IMR-90 (cell line): ENCODE data around the gene NDUFS7. TPM values are rescaled to one million over a fixed set of nuclear protein-coding genes. Genes with fewer than 3 reads are reported as not detected.

Source experiments
- ATAC-seq: fragments of 200-7000 bp; cut with Tn5 transposase; 2 replicates; pipeline ENCODE4 v1.9.1; 2020; ENCODE audit warnings: low read depth, mild to moderate bottlenecking, moderate library complexity
- BruUV-seq: library from RNA; stranded (reverse); fragments of 400-500 nt; replicated peaks from 2 replicates; lab custom pipeline; 2021; lab: Mats Ljungman, UMichigan
- CTCF ChIA-PET: fragments of 300-600 bp; formaldehyde crosslinking; extraction: SDS; loops from one replicate; lab custom pipeline; 2021; ENCODE audit warnings: antibody characterized with exemption; lab: Yijun Ruan, JAX
- POLR2A ChIA-PET: fragments of 300-600 bp; sonication (Branson Sonifier 250); formaldehyde crosslinking; loops from one replicate; lab custom pipeline; 2022; ENCODE audit warnings: antibody characterized with exemption; ENCODE audit not compliant: unreplicated experiment; lab: Charles Lee
- DNase-seq: peaks from one replicate; pipeline ENCODE4 v3.0.0; 2013
- H2AFZ ChIP-seq: replicated peaks from 2 replicates; pipeline ENCODE3; 2013; ENCODE audit warnings: low read length, mild to moderate bottlenecking; ENCODE audit not compliant: poor library complexity
- H2AK5ac ChIP-seq: 2 replicates; pipeline ENCODE4 v1.6.1; 2013; ENCODE audit warnings: low read depth, low read length, inconsistent platforms
- H2AK9ac ChIP-seq: replicated peaks from 2 replicates; pipeline ENCODE3; 2013; ENCODE audit warnings: mild to moderate bottlenecking, low read depth, low read length, moderate library complexity; ENCODE audit not compliant: poor library complexity
- H2BK120ac ChIP-seq: 2 replicates; pipeline ENCODE4 v1.6.1; 2013; ENCODE audit warnings: low read depth, low read length, inconsistent platforms
- H2BK15ac ChIP-seq: 3 replicates; pipeline ENCODE4 v1.6.1; 2013; ENCODE audit warnings: low read depth, low read length, inconsistent platforms
- H2BK20ac ChIP-seq: 2 replicates; pipeline ENCODE4 v1.6.1; 2013; ENCODE audit warnings: low read depth, mild to moderate bottlenecking, inconsistent platforms, low read length, moderate library complexity
- H2BK5ac ChIP-seq: 2 replicates; pipeline ENCODE4 v1.6.1; 2013; ENCODE audit warnings: mild to moderate bottlenecking, low read depth, low read length, inconsistent platforms; ENCODE audit not compliant: poor library complexity, severe bottlenecking
- H3K14ac ChIP-seq: replicated peaks from 2 replicates; pipeline ENCODE4 v1.6.1; 2013; ENCODE audit warnings: low read depth, low read length, inconsistent platforms
- H3K18ac ChIP-seq: 2 replicates; pipeline ENCODE4 v1.6.1; 2013; ENCODE audit warnings: low read depth, low read length, control low read depth
- H3K23ac ChIP-seq: 2 replicates; pipeline ENCODE4 v1.6.1; 2013; ENCODE audit warnings: low read depth, low read length, inconsistent platforms
- H3K27ac ChIP-seq: 2 replicates; pipeline ENCODE4 v1.5.1; 2013; ENCODE audit warnings: mild to moderate bottlenecking, control low read depth, low read length; ENCODE audit not compliant: insufficient read depth
- H3K27me3 ChIP-seq: 2 replicates; pipeline ENCODE4 v1.6.1; 2013; ENCODE audit warnings: low read length; ENCODE audit not compliant: control insufficient read depth, insufficient read depth
- H3K36me3 ChIP-seq: 2 replicates; pipeline ENCODE4 v1.6.1; 2013; ENCODE audit warnings: low read length, mixed read lengths; ENCODE audit not compliant: control insufficient read depth, insufficient read depth
- H3K4ac ChIP-seq: 2 replicates; pipeline ENCODE4 v1.6.1; 2013; ENCODE audit warnings: low read depth, low read length, inconsistent platforms
- H3K4me1 ChIP-seq: 2 replicates; pipeline ENCODE4 v1.6.1; 2013; ENCODE audit warnings: low read length, mixed read lengths; ENCODE audit not compliant: control insufficient read depth, insufficient read depth
- H3K4me2 ChIP-seq: 2 replicates; pipeline ENCODE4 v1.6.1; 2013; ENCODE audit warnings: low read depth, mild to moderate bottlenecking, control low read depth, low read length, moderate library complexity
- H3K4me3 ChIP-seq: 2 replicates; pipeline ENCODE4 v1.5.1; 2013; ENCODE audit warnings: low read depth, mild to moderate bottlenecking, control low read depth, low read length, moderate library complexity; ENCODE audit not compliant: insufficient read depth
- H3K56ac ChIP-seq: 2 replicates; pipeline ENCODE4 v1.6.1; 2013; ENCODE audit warnings: low read length, inconsistent platforms; ENCODE audit not compliant: insufficient read depth; ENCODE audit errors: extremely low read depth
- H3K79me1 ChIP-seq, 2 experiments: 2 replicates each; pipeline ENCODE4 v1.6.1; 2013; ENCODE audit warnings: low read length in 2 of 2, inconsistent platforms in 1 of 2, low read depth in 1 of 2
- H3K9ac ChIP-seq: 2 replicates; pipeline ENCODE4 v1.6.1; 2013; ENCODE audit warnings: low read depth, low read length, control low read depth
- H3K9me1 ChIP-seq: 2 replicates; pipeline ENCODE4 v1.6.1; 2013; ENCODE audit warnings: low read length, inconsistent platforms; ENCODE audit not compliant: insufficient read depth
- H3K9me3 ChIP-seq: 2 replicates; pipeline ENCODE4 v1.6.1; 2013; ENCODE audit warnings: low read length; ENCODE audit not compliant: control insufficient read depth, insufficient read depth
- H4K20me1 ChIP-seq: 2 replicates; pipeline ENCODE4 v1.6.1; 2013; ENCODE audit warnings: low read length, inconsistent platforms; ENCODE audit not compliant: insufficient read depth
- H4K5ac ChIP-seq: 2 replicates; pipeline ENCODE4 v1.6.1; 2013; ENCODE audit warnings: mild to moderate bottlenecking, low read depth, low read length, control low read depth
- H4K8ac ChIP-seq, 2 experiments: 2 replicates each; pipeline ENCODE4 v1.6.1; 2013; ENCODE audit warnings: low read depth in 2 of 2, low read length in 2 of 2, control low read depth in 1 of 2, inconsistent platforms in 1 of 2
- H4K91ac ChIP-seq: 2 replicates; pipeline ENCODE4 v1.6.1; 2013; ENCODE audit warnings: low read depth, low read length, inconsistent platforms; ENCODE audit not compliant: insufficient read depth
- BHLHE40 ChIP-seq: fragments of 150-350 bp; IDR thresholded peaks from 2 replicates; pipeline ENCODE4 v1.6.1; 2016; ENCODE audit warnings: mild to moderate bottlenecking, low read depth, low read length
- CEBPB ChIP-seq: IDR thresholded peaks from 2 replicates; pipeline ENCODE4 v1.6.1; 2012; ENCODE audit warnings: low read depth, low read length, improper control_type of control experiment
- CHD1 ChIP-seq: IDR thresholded peaks from 2 replicates; pipeline ENCODE4 v1.6.1; 2012; ENCODE audit warnings: low read depth, low read length, improper control_type of control experiment
- FOS ChIP-seq: fragments of 150-350 bp; IDR thresholded peaks from 2 replicates; pipeline ENCODE4 v1.6.1; 2016; ENCODE audit warnings: low read depth, low read length
- MAZ ChIP-seq: IDR thresholded peaks from 2 replicates; pipeline ENCODE4 v1.6.1; 2012; ENCODE audit warnings: low read depth, mild to moderate bottlenecking, low read length, improper control_type of control experiment, moderate library complexity, borderline replicate concordance
- MXI1 ChIP-seq: IDR thresholded peaks from 2 replicates; pipeline ENCODE4 v1.6.1; 2012; ENCODE audit warnings: low read depth, mild to moderate bottlenecking, low read length, moderate library complexity, borderline replicate concordance
- NFE2L2 ChIP-seq: fragments of 150-350 bp; IDR thresholded peaks from 2 replicates; pipeline ENCODE4 v1.6.1; 2016; ENCODE audit warnings: low read depth, mild to moderate bottlenecking, low read length
- POLR2A ChIP-seq: IDR thresholded peaks from 2 replicates; pipeline ENCODE4 v1.6.1; 2012; ENCODE audit warnings: mild to moderate bottlenecking, low read depth, low read length
- RAD21 ChIP-seq: IDR thresholded peaks from 2 replicates; pipeline ENCODE4 v1.6.1; 2012; ENCODE audit warnings: low read length, improper control_type of control experiment
- RCOR1 ChIP-seq: IDR thresholded peaks from 2 replicates; pipeline ENCODE4 v1.6.1; 2012; ENCODE audit warnings: mild to moderate bottlenecking, low read length, improper control_type of control experiment; ENCODE audit not compliant: insufficient replicate concordance
- RFX5 ChIP-seq: IDR thresholded peaks from 2 replicates; pipeline ENCODE4 v1.8.0; 2012; ENCODE audit warnings: low read depth, mild to moderate bottlenecking, low read length, moderate library complexity
- SMC3 ChIP-seq: fragments of 150-350 bp; IDR thresholded peaks from 2 replicates; pipeline ENCODE4 v1.6.1; 2016; ENCODE audit warnings: low read depth, mild to moderate bottlenecking, antibody characterized with exemption, low read length, moderate library complexity
- WGBS, 2 experiments: methylation state at CpG; one replicate each; pipeline versions ENCODE4 v1.1.5 to v1.1.7; 2013; ENCODE audit warnings: missing lambda C conversion rate in 2 of 2; ENCODE audit not compliant: insufficient read length in 1 of 2; ENCODE audit errors: extremely low coverage in 2 of 2; 5-methylcytosine and 5-hydroxymethylcytosine counted together
- dilution Hi-C: fragments of 300-500 bp; cut with HindIII; formaldehyde crosslinking; loops from one replicate; pipeline ENCODE4 v1.14.3; 2018; ENCODE audit warnings: low sequenced_read_pairs; ENCODE audit not compliant: unreplicated experiment
- in situ Hi-C: fragments of 300-500 bp; cut with MboI; formaldehyde crosslinking; loops from 3 replicates; pipeline ENCODE4 v1.14.3; 2019; ENCODE audit warnings: low sequenced_read_pairs, inconsistent platforms, mixed read lengths
- intact Hi-C: fragments of 100-400 bp; cut with micrococcal nuclease; formaldehyde crosslinking; loops from 2 replicates; pipeline ENCODE4 v1.10.0; 2022
- polyA plus RNA-seq, 3 experiments: library from polyadenylated mRNA; depleted of rRNA; stranded (reverse); fragments of >200 nt; gene quantifications; 2 replicates each; pipeline ENCODE4 v1.2.3, GENCODE V29; 2012; ENCODE audit warnings: low replicate concordance in 1 of 3
- total RNA-seq: library from RNA; depleted of rRNA; stranded (reverse); fragments of >200 nt; gene quantifications from 2 replicates; pipeline ENCODE4 v1.2.3, GENCODE V29; 2012
- TF ChIP-seq, protein P1 (sequence below): fragments of 150-350 bp; IDR thresholded peaks from 2 replicates; pipeline ENCODE4 v1.6.1; 2017; ENCODE audit warnings: mild to moderate bottlenecking, antibody characterized with exemption, low read length, low read depth
- TF ChIP-seq, protein P2 (sequence below): fragments of 150-350 bp; IDR thresholded peaks from 2 replicates; pipeline ENCODE4 v1.6.1; 2016; ENCODE audit warnings: low read depth, mild to moderate bottlenecking, low read length, moderate library complexity, borderline replicate concordance
- TF ChIP-seq, protein P3 (sequence below): conservative IDR thresholded peaks from 2 replicates; pipeline ENCODE4 v1.5.1; 2012; ENCODE audit warnings: mild to moderate bottlenecking, low read depth, low read length, improper control_type of control experiment

The NDUFS7 gene
- total and polyA plus RNA-seq, 2 of the 4 experiments (the other 2 are of a cell fraction) = 60.8 to 136 TPM

DNA sequence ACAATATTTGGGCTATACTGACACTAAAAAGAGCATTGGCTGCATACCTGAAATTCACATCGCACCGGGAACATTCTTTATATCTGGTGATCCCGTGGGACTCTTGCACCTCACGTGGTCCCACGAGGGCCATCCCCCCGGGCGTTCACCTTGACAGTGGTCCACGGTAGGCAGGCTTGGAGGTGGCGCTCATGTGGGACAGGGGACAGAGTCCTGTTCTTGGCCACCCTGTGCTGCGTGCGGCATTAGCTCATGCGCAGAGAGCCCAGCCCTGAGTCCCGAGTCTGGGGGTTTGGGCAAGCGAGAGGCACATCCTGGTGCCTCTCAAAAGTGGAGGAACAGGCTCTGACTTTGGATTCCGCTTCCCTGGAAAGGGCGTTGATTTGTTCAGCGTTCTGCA is 10.1 kb downstream of the NDUFS7 start:
- H2AK5ac ChIP-seq = no peak overlapping the region
- no peak for ATAC-seq
- dilution Hi-C loops (no loop called here), intact Hi-C loops (no loop called here), in situ Hi-C loops (no loop called here)
- ChIA-PET CTCF (no interaction called here), POLR2A (no interaction called here)
- no peak overlapping the region for H4K5ac ChIP-seq
- H3K4me3 ChIP-seq = no peak overlapping the region
- no peak overlapping the region for H3K14ac ChIP-seq
- BruUV-seq = no TSS peak
- H3K79me1 ChIP-seq = peaks cover 0 to 6% of the 10 kb centered on the region in 2 experiments; a peak in 2 of 4 replicates
- peaks cover 4% of the 10 kb centered on the region; the same call in 1 of the 2 replicates for H3K9me1 ChIP-seq
- H3K18ac ChIP-seq = no peak overlapping the region
- H3K56ac ChIP-seq = no peak overlapping the region
- no peaks in the 10 kb centered on the region for H3K27me3 ChIP-seq
- no peaks in the 10 kb centered on the region for H3K4me1 ChIP-seq
- no peak overlapping the region for H4K91ac ChIP-seq
- H3K9me3 ChIP-seq = no peaks in the 10 kb centered on the region
- no peak for DNase-seq
- TF ChIP-seq NFE2L2 = no peak
- TF ChIP-seq RCOR1 = no peak
- TF ChIP-seq POLR2A = no peak
- TF ChIP-seq, protein P1, sequence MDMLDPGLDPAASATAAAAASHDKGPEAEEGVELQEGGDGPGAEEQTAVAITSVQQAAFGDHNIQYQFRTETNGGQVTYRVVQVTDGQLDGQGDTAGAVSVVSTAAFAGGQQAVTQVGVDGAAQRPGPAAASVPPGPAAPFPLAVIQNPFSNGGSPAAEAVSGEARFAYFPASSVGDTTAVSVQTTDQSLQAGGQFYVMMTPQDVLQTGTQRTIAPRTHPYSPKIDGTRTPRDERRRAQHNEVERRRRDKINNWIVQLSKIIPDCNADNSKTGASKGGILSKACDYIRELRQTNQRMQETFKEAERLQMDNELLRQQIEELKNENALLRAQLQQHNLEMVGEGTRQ = no peak
- TF ChIP-seq RFX5 = no peak
- TF ChIP-seq BHLHE40 = no peak
- TF ChIP-seq, protein P2, sequence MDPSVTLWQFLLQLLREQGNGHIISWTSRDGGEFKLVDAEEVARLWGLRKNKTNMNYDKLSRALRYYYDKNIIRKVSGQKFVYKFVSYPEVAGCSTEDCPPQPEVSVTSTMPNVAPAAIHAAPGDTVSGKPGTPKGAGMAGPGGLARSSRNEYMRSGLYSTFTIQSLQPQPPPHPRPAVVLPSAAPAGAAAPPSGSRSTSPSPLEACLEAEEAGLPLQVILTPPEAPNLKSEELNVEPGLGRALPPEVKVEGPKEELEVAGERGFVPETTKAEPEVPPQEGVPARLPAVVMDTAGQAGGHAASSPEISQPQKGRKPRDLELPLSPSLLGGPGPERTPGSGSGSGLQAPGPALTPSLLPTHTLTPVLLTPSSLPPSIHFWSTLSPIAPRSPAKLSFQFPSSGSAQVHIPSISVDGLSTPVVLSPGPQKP = no peak
- no peak for TF ChIP-seq RAD21
- no peak for TF ChIP-seq MXI1
- no peak for TF ChIP-seq SMC3
- TF ChIP-seq FOS = no peak
- TF ChIP-seq CHD1 = no peak
- TF ChIP-seq, protein P3, sequence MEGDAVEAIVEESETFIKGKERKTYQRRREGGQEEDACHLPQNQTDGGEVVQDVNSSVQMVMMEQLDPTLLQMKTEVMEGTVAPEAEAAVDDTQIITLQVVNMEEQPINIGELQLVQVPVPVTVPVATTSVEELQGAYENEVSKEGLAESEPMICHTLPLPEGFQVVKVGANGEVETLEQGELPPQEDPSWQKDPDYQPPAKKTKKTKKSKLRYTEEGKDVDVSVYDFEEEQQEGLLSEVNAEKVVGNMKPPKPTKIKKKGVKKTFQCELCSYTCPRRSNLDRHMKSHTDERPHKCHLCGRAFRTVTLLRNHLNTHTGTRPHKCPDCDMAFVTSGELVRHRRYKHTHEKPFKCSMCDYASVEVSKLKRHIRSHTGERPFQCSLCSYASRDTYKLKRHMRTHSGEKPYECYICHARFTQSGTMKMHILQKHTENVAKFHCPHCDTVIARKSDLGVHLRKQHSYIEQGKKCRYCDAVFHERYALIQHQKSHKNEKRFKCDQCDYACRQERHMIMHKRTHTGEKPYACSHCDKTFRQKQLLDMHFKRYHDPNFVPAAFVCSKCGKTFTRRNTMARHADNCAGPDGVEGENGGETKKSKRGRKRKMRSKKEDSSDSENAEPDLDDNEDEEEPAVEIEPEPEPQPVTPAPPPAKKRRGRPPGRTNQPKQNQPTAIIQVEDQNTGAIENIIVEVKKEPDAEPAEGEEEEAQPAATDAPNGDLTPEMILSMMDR = no peak
- TF ChIP-seq CEBPB = no peak
- TF ChIP-seq MAZ = no peak
- no peak overlapping the region for H3K27ac ChIP-seq
- no peak overlapping the region for H2BK15ac ChIP-seq
- H3K23ac ChIP-seq = no peak overlapping the region
- H3K36me3 ChIP-seq = peaks cover 24% of the 10 kb centered on the region
- no peak overlapping the region for H3K4me2 ChIP-seq
- WGBS, 2 experiments = 92% methylated on average over 16 of the region's 17 CpGs; no CpG with 5 or more reads in 1 of the 2 experiments
- H2AK9ac ChIP-seq = no peak overlapping the region
- H3K4ac ChIP-seq = no peak overlapping the region
- no peaks in the 10 kb centered on the region; the same call in 1 of the 2 replicates for H4K20me1 ChIP-seq
- no peak overlapping the region for H2BK120ac ChIP-seq
- H3K9ac ChIP-seq = no peak overlapping the region
- no peak overlapping the region for H2BK5ac ChIP-seq
- no peak overlapping the region for H4K8ac ChIP-seq
- H2BK20ac ChIP-seq = no peak overlapping the region
- no peak overlapping the region for H2AFZ ChIP-seq
